Left cardiac atrium (tissue), 4 donors: ENCODE results near the gene SGCA. TPM values are rescaled to one million over a fixed set of nuclear protein-coding genes. Genes with fewer than 3 reads are reported as not detected.

Experiments
- ATAC-seq, 2 donors: fragments of 200-7000 bp; cut with Tn5 transposase; one replicate each; pipeline ENCODE4 v1.9.1; 2020; ENCODE audit warnings: mild to moderate bottlenecking in 2 of 2, moderate library complexity in 2 of 2
- DNase-seq: peaks from one replicate; pipeline ENCODE4 v3.0.0-alpha.2; 2020
- intact Hi-C, 2 donors: fragments of 100-400 bp; cut with DNase I; formaldehyde crosslinking; loops; one replicate each; pipeline versions ENCODE4 v1.14.1 to v1.15.1; 2022 to 2023
- total RNA-seq, 2 donors: library from RNA; stranded (reverse); fragmentation: NEBNext Ultra II Directional; extraction: Animal tissue kit (Norgen Biotek cat#: 25700); gene quantifications; one replicate each; pipeline ENCODE4 v1.2.1, GENCODE V29; 2021
- donor health status: DM: no; HTN: yes; CAD: no.
- donor health status: DM: no; HTN: yes; CAD: no; lungs with severe emphysema.
- donor health status: DM: yes; HTN: yes; CAD: no.
- donor health status: Dilated cardiomyopathy.

SGCA gene
- total RNA-seq, 2 donors from 2014 or later: 96.3 to 131 TPM

DNA sequence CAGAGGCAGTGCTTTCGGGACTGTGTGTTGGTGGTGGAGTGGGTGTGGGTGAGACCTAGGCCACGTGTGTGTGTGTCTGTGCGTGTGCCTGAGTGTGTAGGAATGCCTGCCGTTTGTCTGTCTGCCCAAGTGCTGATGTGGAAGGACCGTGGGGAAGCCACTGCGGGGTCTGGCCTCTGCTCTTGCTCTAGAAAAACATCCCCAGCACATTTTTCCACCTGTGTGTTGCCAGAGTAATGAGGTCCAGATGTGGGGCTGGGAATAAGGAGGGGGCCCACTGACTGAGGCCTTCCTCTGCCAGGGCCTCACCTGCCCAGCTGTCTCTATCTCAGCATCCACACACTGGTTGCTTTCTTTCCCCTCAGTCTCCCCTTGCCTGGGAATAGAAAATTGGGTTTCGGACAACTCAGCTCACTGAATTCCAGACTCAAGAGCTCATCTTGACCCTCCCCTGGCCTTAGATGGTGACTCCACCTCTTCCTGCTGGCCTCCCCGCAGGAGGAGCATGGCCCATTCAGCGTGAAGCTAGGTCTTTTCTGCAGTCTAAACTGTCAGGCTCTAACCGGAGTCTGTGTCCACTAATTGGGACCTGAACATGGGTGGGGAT lies 7.6 kb downstream of the SGCA start:
- ATAC-seq (peak; percentile 10 to 38), DNase-seq (no peak)
- intact Hi-C loops: loop anchor here in 1 of 2 donors (10.0 kb wide), 1 partner anchor 59 kb away; no protein-coding TSS in a partner anchor

GRCh38 chr17:50174444-50174843 lies 8.6 kb downstream of the SGCA start:
- ATAC-seq (no peak), DNase-seq (no peak)

GRCh38 chr17:50175035-50175807 lies 9.4 kb downstream of the SGCA start:
- intact Hi-C loops: loop anchor here in 1 of 2 donors (10.0 kb wide), 1 partner anchor 60 kb away; no protein-coding TSS in a partner anchor

More at GRCh38 chr17:50174444-50174843, 8.6 kb downstream of the SGCA start:
- intact Hi-C loops: loop anchor here in 1 of 2 donors (10.0 kb wide), 1 partner anchor 60 kb away; no protein-coding TSS in a partner anchor

GRCh38 chr17:50176559-50177357 lies 11.0 kb downstream of the SGCA start:
- ATAC-seq (no peak), DNase-seq (no peak)
- intact Hi-C loops: loop anchor here in 1 of 2 donors (10.0 kb wide), 1 partner anchor 62 kb away; no protein-coding TSS in a partner anchor

More at GRCh38 chr17:50175035-50175807, 9.4 kb downstream of the SGCA start:
- DNase-seq: no peak
- ATAC-seq: no peak

DNA sequence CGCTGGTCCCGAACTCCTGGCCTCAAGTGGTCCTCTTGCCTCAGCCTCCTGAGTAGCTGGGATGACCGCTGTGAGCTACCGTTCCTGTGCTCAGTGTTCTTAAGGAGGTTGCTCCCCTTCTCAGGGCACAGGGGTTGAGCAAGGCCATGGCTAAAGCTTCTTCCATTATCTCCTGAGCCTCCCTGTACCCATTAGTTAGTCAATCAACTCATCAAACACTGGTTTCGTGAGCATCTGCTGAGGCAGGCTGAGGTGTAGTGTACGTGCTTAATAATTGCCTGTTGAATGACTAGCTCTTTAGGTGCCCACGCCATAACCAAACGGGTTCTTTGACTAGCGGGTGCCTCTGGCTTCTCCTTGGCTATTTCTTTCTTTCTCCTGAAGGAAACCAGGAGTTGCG lies 11.7 kb downstream of the SGCA start:
- ATAC-seq (no peak), DNase-seq (no peak)
- intact Hi-C loops: loop anchor here in 1 of 2 donors (10.0 kb wide), 1 partner anchor 63 kb away; no protein-coding TSS in a partner anchor

GRCh38 chr17:50177983-50178834 lies 12.4 kb downstream of the SGCA start:
- intact Hi-C loops: loop anchor here in 1 of 2 donors (10.0 kb wide), 1 partner anchor 63 kb away; no protein-coding TSS in a partner anchor
- DNase-seq (peak; percentile 83), ATAC-seq (peak; percentile 83 to 84)

- intact Hi-C loops: no loop called here
- no peak for ATAC-seq
- DNase-seq: no peak
These were observed 14.3 kb downstream of the SGCA start for GRCh38 chr17:50180111-50180510.

- ATAC-seq (no peak), DNase-seq (no peak)
- intact Hi-C loops: no loop called here
These were observed 14.8 kb downstream of the SGCA start for GRCh38 chr17:50180620-50181019.

GRCh38 chr17:50181144-50181543 lies 15.3 kb downstream of the SGCA start:
- ATAC-seq: no peak
- intact Hi-C loops: no loop called here
- DNase-seq: no peak

DNA sequence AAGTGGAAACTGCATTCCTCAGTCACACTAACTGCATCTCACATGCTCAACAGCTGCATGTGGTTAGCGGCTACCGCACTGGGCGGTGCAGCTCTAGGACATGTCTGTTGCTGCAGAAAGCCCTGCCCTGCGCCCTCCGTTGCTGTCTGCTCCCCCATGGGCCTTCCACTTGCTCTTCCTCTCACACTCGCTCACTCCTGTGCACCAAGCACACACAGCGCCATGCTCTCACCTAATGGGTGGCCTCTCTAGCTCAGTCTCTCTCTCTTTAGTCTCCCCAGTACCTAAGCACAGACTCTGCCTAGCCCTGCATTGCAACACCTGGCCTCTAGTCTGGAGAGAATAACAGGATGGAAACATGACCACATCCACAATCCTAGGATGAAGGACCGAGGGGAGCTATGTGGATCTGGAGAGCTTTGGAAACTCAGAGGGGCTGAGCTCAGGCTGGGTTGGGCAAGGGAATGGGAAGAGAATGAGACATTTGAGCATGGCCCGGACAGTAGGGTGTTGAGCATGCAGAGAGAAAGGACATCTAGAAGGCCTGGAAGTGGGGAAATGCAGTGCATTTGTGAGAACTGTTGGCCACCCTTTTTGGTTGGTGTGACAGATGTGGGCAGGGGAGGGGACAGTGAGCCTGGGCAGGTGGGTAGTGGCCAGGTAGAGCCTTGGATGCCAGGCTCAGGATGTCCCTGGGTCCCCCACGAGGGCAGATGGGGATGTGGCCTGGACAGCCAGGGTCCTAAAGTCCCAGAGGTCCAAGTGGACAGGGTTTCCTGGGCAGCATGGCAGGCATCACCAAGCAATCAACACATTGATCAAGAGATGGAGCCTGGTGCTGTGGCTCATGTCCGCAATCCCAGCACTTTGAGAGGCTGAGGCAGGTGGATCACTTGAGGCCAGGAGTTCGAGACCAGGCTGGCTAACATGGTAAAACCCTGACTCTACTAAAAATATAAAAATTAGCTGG lies 16.1 kb downstream of the SGCA start:
- intact Hi-C loops: no loop called here
- DNase-seq: no peak

DNA sequence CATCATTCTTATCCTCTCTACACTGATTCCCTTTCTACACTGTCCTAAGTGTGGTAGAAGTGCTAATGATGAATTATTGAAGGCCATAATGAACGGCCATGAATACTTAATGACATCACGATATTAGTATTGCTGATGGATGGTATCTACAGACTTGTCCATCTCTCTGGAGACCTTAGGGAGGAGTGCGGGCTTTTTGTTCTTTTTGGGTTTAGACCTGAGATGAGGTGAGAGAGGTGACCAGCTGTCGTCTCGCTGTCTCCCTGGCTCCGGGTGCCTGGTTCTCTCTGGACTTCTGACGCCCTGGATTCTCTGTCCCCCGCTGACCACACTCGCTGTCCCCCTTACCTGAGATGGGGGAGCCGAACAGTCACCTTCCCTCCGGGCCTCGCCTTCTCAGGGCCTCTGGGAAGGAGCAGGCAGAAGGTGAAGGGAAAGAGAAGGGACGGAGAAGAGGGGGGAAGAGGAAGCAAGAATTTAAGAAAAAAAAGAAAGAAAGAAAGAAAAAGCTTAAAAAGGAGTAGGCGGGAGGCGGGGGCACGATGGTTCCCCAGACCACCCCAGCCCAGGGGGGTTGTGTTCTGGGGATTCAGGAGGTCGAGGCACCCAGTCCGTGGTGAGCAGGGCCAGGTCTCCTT lies 17.1 kb downstream of the SGCA start:
- intact Hi-C loops: no loop called here
- ATAC-seq (no peak), DNase-seq (no peak)

More for the DNA sequence above, 16.1 kb downstream of the SGCA start:
- ATAC-seq: no peak

- ATAC-seq: no peak
- no peak for DNase-seq
- intact Hi-C loops: no loop called here
These were observed 17.7 kb downstream of the SGCA start for GRCh38 chr17:50183421-50183994.

DNA sequence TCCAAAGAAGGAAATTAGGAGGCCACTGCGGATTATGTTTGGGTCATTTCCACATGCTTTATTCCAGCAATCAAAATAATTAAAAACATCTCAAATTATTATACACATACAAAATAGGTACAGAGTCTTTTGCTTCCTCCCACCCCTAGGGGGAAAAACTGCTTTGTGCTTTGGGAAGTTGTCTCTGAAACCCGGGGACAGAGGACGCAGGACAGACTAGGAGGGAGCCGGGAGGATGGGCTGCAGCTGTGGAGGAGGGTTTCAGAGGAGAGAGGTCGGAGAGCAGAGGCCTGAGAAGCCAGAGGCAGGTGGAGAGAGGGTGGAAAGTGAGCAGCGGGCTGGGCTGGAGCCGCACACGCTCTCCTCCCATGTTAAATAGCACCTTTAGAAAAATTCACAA lies 18.3 kb downstream of the SGCA start:
- ATAC-seq (peak in 1 of 2 donors; percentile 2), DNase-seq (no peak)
- intact Hi-C loops: no loop called here

DNA sequence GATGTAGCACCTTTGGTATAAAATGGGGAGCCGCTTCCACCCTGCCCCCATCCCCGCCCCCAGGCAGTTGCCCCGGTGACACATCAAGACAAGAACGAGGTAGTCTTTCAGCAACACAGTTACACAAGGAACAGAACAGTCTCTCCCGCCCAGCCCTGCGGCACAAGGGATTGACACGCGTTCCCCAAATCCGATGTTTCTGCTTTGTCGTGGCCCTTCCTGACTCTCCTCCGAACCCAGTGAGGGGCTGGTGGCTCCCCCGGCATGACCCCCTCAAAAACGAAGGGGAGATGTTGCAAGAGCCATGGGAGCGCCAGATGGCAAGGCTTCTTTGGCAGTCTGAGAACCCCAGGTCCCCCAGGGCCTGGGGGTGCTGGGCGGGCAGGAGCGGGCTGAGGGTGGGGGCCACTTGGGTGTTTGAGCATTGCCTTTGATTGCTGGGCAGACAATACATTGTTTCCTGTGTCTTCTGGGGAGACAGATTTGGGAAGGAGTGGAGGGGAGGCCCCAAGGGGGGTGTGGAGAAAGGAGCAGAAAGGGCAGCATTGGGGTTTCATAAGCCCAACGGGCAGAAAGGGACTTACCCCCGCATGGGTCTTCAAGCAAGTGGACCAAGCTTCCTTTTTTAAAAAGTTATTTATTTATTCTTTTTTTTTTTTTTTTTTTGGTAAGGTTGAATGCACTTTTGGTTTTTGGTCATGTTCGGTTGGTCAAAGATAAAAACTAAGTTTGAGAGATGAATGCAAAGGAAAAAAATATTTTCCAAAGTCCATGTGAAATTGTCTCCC lies 19.0 kb downstream of the SGCA start:
- ATAC-seq: peak in 1 of 2 donors; percentile 55
- peak; percentile 53 for DNase-seq
- intact Hi-C loops: no loop called here

DNA sequence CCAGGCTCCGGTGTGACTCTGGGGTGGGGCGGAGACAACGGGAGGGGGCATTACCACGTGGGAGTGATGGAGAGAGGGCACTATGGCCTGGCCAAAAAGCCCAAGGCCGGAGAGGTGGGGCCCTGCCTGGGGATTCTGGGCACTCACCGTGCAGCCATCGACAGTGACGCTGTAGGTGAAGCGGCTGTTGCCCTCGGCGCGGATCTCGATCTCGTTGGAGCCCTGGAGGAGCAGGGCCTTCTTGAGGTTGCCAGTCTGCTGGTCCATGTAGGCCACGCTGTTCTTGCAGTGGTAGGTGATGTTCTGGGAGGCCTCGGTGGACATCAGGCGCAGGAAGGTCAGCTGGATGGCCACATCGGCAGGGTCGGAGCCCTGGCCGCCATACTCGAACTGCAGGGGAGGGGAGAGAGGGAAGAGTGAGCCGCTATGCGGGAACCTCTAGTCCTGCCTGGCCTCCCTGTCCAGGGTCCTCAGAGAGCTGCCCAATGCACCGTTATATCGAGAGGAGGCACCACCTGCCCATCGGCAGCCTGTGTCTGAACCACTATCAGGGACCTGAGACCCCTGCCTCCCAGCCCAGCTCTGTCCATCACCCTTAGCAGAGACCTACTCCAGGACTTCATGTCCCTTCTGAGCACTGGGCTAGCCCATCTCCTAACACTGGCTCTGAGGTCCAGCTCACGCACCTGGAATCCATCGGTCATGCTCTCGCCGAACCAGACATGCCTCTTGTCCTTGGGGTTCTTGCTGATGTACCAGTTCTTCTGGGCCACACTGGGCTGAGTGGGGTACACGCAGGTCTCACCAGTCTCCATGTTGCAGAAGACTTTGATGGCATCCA lies 20.0 kb downstream of the SGCA start:
- intact Hi-C loops: no loop called here
- no peak for DNase-seq
- no peak for ATAC-seq
